WTC11 (cell line): Measurements from ENCODE around the gene PLXDC1. TPM values are rescaled to one million over a fixed set of nuclear protein-coding genes. Genes with fewer than 3 reads are reported as not detected.
A peak's percentile ranks its signal among the peaks of the same experiment; 100 is the strongest.

ENCODE experiments used
- ATAC-seq: fragments of 200-7000 bp; cut with Tn5 transposase; 2 replicates; pipeline ENCODE4 v1.10.0; 2021; ENCODE audit warnings: mild to moderate bottlenecking, moderate library complexity
- CTCF ChIA-PET: fragments of 300-600 bp; sonication (Branson Sonifier 250); formaldehyde crosslinking; loops from one replicate; lab custom pipeline; 2021; ENCODE audit warnings: antibody characterized with exemption; lab: Charles Lee
- POLR2A ChIA-PET: fragments of 350-600 bp; sonication (Branson Sonifier 250); formaldehyde crosslinking; loops from one replicate; lab custom pipeline; 2021; ENCODE audit warnings: antibody characterized with exemption; lab: Charles Lee
- DNase-seq: peaks from one replicate; pipeline ENCODE4 v3.0.0; 2021; ENCODE audit warnings: low spot score
- H3K27ac Mint-ChIP-seq: 2 replicates; pipeline ENCODE4 v1.8.0; 2021; ENCODE audit warnings: mixed read lengths
- H3K27me3 Mint-ChIP-seq: 2 replicates; pipeline ENCODE4 v1.8.0; 2021; ENCODE audit warnings: low read depth, mild to moderate bottlenecking, moderate library complexity, mixed read lengths
- H3K36me3 Mint-ChIP-seq: 2 replicates; pipeline ENCODE4 v1.8.0; 2021; ENCODE audit warnings: mixed read lengths
- H3K4me1 Mint-ChIP-seq: 2 replicates; pipeline ENCODE4 v1.8.0; 2022; ENCODE audit warnings: mixed read lengths
- H3K4me3 Mint-ChIP-seq: 2 replicates; pipeline ENCODE4 v1.8.0; 2021; ENCODE audit warnings: mild to moderate bottlenecking, moderate library complexity, mixed read lengths
- H3K9me3 Mint-ChIP-seq: 2 replicates; pipeline ENCODE4 v1.8.0; 2021; ENCODE audit warnings: mixed read lengths
- ATF1 ChIP-seq: sonication (generic); formaldehyde crosslinking; IDR thresholded peaks from 2 replicates; pipeline ENCODE4 v1.8.1; 2023; ENCODE audit warnings: mild to moderate bottlenecking, moderate library complexity, missing genetic modification reagents
- ATF3 ChIP-seq: sonication (generic); formaldehyde crosslinking; conservative IDR thresholded peaks from 2 replicates; pipeline ENCODE4 v1.8.1; 2022; ENCODE audit warnings: mild to moderate bottlenecking, missing genetic modification reagents
- CREM ChIP-seq: sonication (generic); formaldehyde crosslinking; IDR thresholded peaks from 2 replicates; pipeline ENCODE4 v1.8.1; 2022; ENCODE audit warnings: mild to moderate bottlenecking, missing genetic modification reagents, moderate library complexity
- CTCF ChIP-seq: fragments of 200-600 bp; IDR thresholded peaks from 2 replicates; pipeline ENCODE4 v1.8.0; 2022; ENCODE audit warnings: antibody characterized with exemption
- ERG ChIP-seq: fragments of 250-450 bp; sonication (Bioruptor Pico); IDR thresholded peaks from 2 replicates; pipeline ENCODE4 v1.8.0; 2021; ENCODE audit warnings: mild to moderate bottlenecking
- ESRRA ChIP-seq: sonication (generic); formaldehyde crosslinking; IDR thresholded peaks from 2 replicates; pipeline ENCODE4 v1.8.1; 2022; ENCODE audit warnings: mild to moderate bottlenecking, missing genetic modification reagents, borderline replicate concordance
- GTF2I ChIP-seq: fragments of 250-450 bp; sonication (Bioruptor Pico); conservative IDR thresholded peaks from 2 replicates; pipeline ENCODE4 v1.4.0; 2021; ENCODE audit warnings: mild to moderate bottlenecking
- HMGA2 ChIP-seq: fragments of 250-450 bp; sonication (Bioruptor Pico); IDR thresholded peaks from 2 replicates; pipeline ENCODE4 v1.4.0; 2021; ENCODE audit warnings: mild to moderate bottlenecking, moderate library complexity
- KAT7 ChIP-seq: sonication (generic); formaldehyde crosslinking; IDR thresholded peaks from 2 replicates; pipeline ENCODE4 v1.8.1; 2023; ENCODE audit warnings: missing genetic modification reagents, mild to moderate bottlenecking, borderline replicate concordance
- MXD4 ChIP-seq: fragments of 250-450 bp; sonication (Bioruptor Pico); IDR thresholded peaks from 2 replicates; pipeline ENCODE4 v1.8.0; 2021; ENCODE audit warnings: mild to moderate bottlenecking, moderate library complexity, borderline replicate concordance
- NR2C2 ChIP-seq: sonication (generic); formaldehyde crosslinking; IDR thresholded peaks from 2 replicates; pipeline ENCODE4 v1.8.0; 2022; ENCODE audit warnings: mild to moderate bottlenecking, missing genetic modification reagents
- OVOL2 ChIP-seq: fragments of 250-450 bp; sonication (Bioruptor Pico); IDR thresholded peaks from 2 replicates; pipeline ENCODE4 v1.9.0; 2021; ENCODE audit warnings: mild to moderate bottlenecking, borderline replicate concordance
- SMAD4 ChIP-seq: sonication (generic); formaldehyde crosslinking; IDR thresholded peaks from 2 replicates; pipeline ENCODE4 v1.8.0; 2022; ENCODE audit warnings: mild to moderate bottlenecking, missing genetic modification reagents
- SP1 ChIP-seq: sonication (generic); formaldehyde crosslinking; conservative IDR thresholded peaks from 2 replicates; pipeline ENCODE4 v1.8.1; 2022; ENCODE audit warnings: missing genetic modification reagents
- TEAD4 ChIP-seq: sonication (generic); formaldehyde crosslinking; IDR thresholded peaks from 2 replicates; pipeline ENCODE4 v1.8.0; 2022; ENCODE audit warnings: mild to moderate bottlenecking, missing genetic modification reagents
- ZNF317 ChIP-seq: sonication (generic); formaldehyde crosslinking; IDR thresholded peaks from 2 replicates; pipeline ENCODE4 v1.8.1; 2023; ENCODE audit warnings: low read depth, mild to moderate bottlenecking, moderate library complexity, missing genetic modification reagents, borderline replicate concordance
- ZNF396 ChIP-seq: fragments of 250-450 bp; sonication (Bioruptor Pico); IDR thresholded peaks from 2 replicates; pipeline ENCODE4 v1.8.0; 2021; ENCODE audit warnings: mild to moderate bottlenecking, moderate library complexity, borderline replicate concordance
- ZNF425 ChIP-seq: fragments of 250-450 bp; sonication (Bioruptor Pico); conservative IDR thresholded peaks from 2 replicates; pipeline ENCODE4 v1.9.0; 2021; ENCODE audit warnings: mild to moderate bottlenecking
- total RNA-seq: library from RNA; stranded (reverse); gene quantifications from 3 replicates; pipeline ENCODE4 v1.2.3, GENCODE V29; 2021

PLXDC1 gene
- total RNA-seq, 1 experiment from 2014 or later: 5.4 TPM

- no peak for TF ChIP-seq ERG
- no peak for TF ChIP-seq MXD4 (CRISPR knock-in tag)
- peak; percentile 51; the same call in 1 of the 2 replicates for TF ChIP-seq ZNF317 (CRISPR knock-in tag)
- TF ChIP-seq NR2C2 (CRISPR knock-in tag): no peak
Measured at GRCh38 chr17:39197380-39198185, 46.1 kb upstream of the PLXDC1 start, which contains the start of gene CACNB1 (continued).

- H3K4me1 Mint-ChIP-seq: peaks cover 50% of the 10 kb centered on the region
- H3K27me3 Mint-ChIP-seq: no peaks in the 10 kb centered on the region; the same call in 1 of the 2 replicates
- peak overlapping the region; percentile 98 for H3K4me3 Mint-ChIP-seq
- ATAC-seq (no peak), DNase-seq (peak; percentile 32)
- POLR2A ChIA-PET: interaction anchor here (2.4 kb wide), 1 partner anchor 32 kb away, joined by 6 read pairs; no protein-coding TSS in a partner anchor
- no peak overlapping the region for H3K27ac Mint-ChIP-seq
- CTCF ChIA-PET: interaction anchor here (0.6 to 5.3 kb wide), 9 partner anchors 10 to 48 kb away, joined by 3 to 62 read pairs (median 7); partner anchors contain the start of gene ARL5C
- H3K36me3 Mint-ChIP-seq: peaks cover 35% of the 10 kb centered on the region
- no peaks in the 10 kb centered on the region for H3K9me3 Mint-ChIP-seq
- no peak for TF ChIP-seq OVOL2 (CRISPR knock-in tag)
- no peak for TF ChIP-seq KAT7 (CRISPR knock-in tag)
- TF ChIP-seq HMGA2 (CRISPR knock-in tag): no peak
- TF ChIP-seq SP1 (CRISPR knock-in tag): no peak
- no peak for TF ChIP-seq ESRRA (CRISPR knock-in tag)
- no peak for TF ChIP-seq ZNF396 (CRISPR knock-in tag)
- no peak for TF ChIP-seq ATF3 (CRISPR knock-in tag)
- TF ChIP-seq TEAD4: no peak
- no peak for TF ChIP-seq NR2C2 (CRISPR knock-in tag)
- no peak for TF ChIP-seq SMAD4 (CRISPR knock-in tag)
- TF ChIP-seq GTF2I (CRISPR knock-in tag): no peak
- no peak for TF ChIP-seq CTCF
- TF ChIP-seq CREM: no peak
- TF ChIP-seq ATF1 (CRISPR knock-in tag): no peak
- TF ChIP-seq ZNF425: no peak
Measured at GRCh38 chr17:39196808-39197291, 45.4 kb upstream of the PLXDC1 start.
